Esophagus squamous epithelium (tissue), 5 donors: ENCODE data around the gene RBM33. TPM values are rescaled to one million over a fixed set of nuclear protein-coding genes. Genes with fewer than 3 reads are reported as not detected.

Experiments used
- DNase-seq: peaks from one replicate; lab custom pipeline; 2025; lab: John Stamatoyannopoulos, UW
- H3K27ac ChIP-seq, 4 donors: fragments of 200-600 bp; sonication (generic); one replicate each; pipeline ENCODE4 v1.5.1; 2016 to 2019; ENCODE audit warnings: mild to moderate bottlenecking in 1 of 4
- H3K27me3 ChIP-seq, 4 donors: fragments of 200-600 bp; sonication (generic); 1 replicate in 3 of 4; 2 replicates in 1 of 4; pipeline versions ENCODE4 v1.5.1 to v1.6.0; 2017 to 2021; ENCODE audit warnings: antibody characterized with exemption in 1 of 4
- H3K36me3 ChIP-seq, 3 donors: fragments of 200-600 bp; sonication (generic); one replicate each; pipeline ENCODE4 v1.5.1; 2016 to 2019
- H3K4me1 ChIP-seq, 3 donors: fragments of 200-600 bp; sonication (generic); one replicate each; pipeline ENCODE4 v1.5.1; 2017 to 2019
- H3K4me3 ChIP-seq, 4 donors: fragments of 200-600 bp; sonication (generic); 1 replicate in 3 of 4; 2 replicates in 1 of 4; pipeline ENCODE4 v1.5.1; 2016 to 2019; ENCODE audit warnings: mild to moderate bottlenecking in 2 of 4, moderate library complexity in 1 of 4
- H3K9me3 ChIP-seq, 3 donors: fragments of 200-600 bp; sonication (generic); one replicate each; pipeline ENCODE4 v1.5.1; 2016 to 2019
- CTCF ChIP-seq, 6 experiments: fragments of 450-650 bp in 4 of 6; fragments of 200-600 bp in 2 of 6; sonication (generic) in 2 of 6; IDR thresholded peaks; one replicate each; pipeline ENCODE4 v1.5.1; 2016 to 2019; ENCODE audit warnings: antibody characterized with exemption in 6 of 6, mild to moderate bottlenecking in 4 of 6, moderate library complexity in 4 of 6
- POLR2A ChIP-seq, 4 donors: fragments of 450-650 bp; IDR thresholded peaks; one replicate each; pipeline ENCODE4 v1.6.1; 2017; ENCODE audit warnings: antibody characterized with exemption in 4 of 4, mild to moderate bottlenecking in 4 of 4, moderate library complexity in 3 of 4
- WGBS, 2 donors: methylation state at CpG; one replicate each; pipeline ENCODE4 v1.1.5; 2018; 5-methylcytosine and 5-hydroxymethylcytosine counted together
- intact Hi-C: fragments of 100-400 bp; cut with DNase I; formaldehyde crosslinking; loops from one replicate; pipeline ENCODE4 v1.15.0; 2022
- total RNA-seq, 4 donors: library from RNA; depleted of rRNA; stranded (reverse); fragments of >200 nt; gene quantifications; one replicate each; pipeline ENCODE4 v1.1.0, GENCODE V29; 2016
- donor health status: DM: yes; HTN: yes; CAD: no.

Gene RBM33
- total RNA-seq, 4 donors from 2014 or later = 20.3 to 45.6 (median 26.9) TPM

- Histone ChIP-seq H3K27ac (peak overlapping the region; percentile 89 to 98 (median 94)), H3K4me1 (peaks cover 11 to 37% (median 19%) of the 10 kb centered on the region in 3 donors), H3K36me3 (peaks cover 0 to 44% (median 9%) of the 10 kb centered on the region in 3 donors), H3K9me3 (peaks cover 0 to 20% (median 5%) of the 10 kb centered on the region in 3 donors), H3K27me3 (no peaks in the 10 kb centered on the region), H3K4me3 (peak overlapping the region; percentile 72 to 97 (median 89))
- WGBS, 2 donors = 1% methylated on average over 5 to 21 of the region's 22 CpGs
- intact Hi-C loops = no loop called here
- TF ChIP-seq POLR2A (IDR thresholded peaks at IDR 0.05) = no peak
- TF ChIP-seq CTCF (IDR thresholded peaks at IDR 0.05) = no peak
- DNase-seq = no peak
Observed at GRCh38 chr7:155644971-155645509, 579 bp downstream of the RBM33 start.

GRCh38 chr7:155645662-155646061 is 1.2 kb downstream of the RBM33 start:
- peaks cover 0 to 22% (median 5%) of the 10 kb centered on the region in 3 donors for H3K9me3 ChIP-seq
- DNase-seq = no peak
- H3K27me3 ChIP-seq = no peaks in the 10 kb centered on the region
- no peak for TF ChIP-seq POLR2A (IDR thresholded peaks at IDR 0.05)
- intact Hi-C loops = no loop called here
- H3K4me3 ChIP-seq = peak overlapping the region; percentile 72 to 97 (median 89)
- peaks cover 0 to 39% (median 9%) of the 10 kb centered on the region in 3 donors for H3K36me3 ChIP-seq
- WGBS, 2 donors = 12 to 15% methylated on average over 7 of the region's 7 CpGs
- H3K4me1 ChIP-seq = peaks cover 11 to 37% (median 19%) of the 10 kb centered on the region in 3 donors
- H3K27ac ChIP-seq = peak overlapping the region in 2 of 4 donors; percentile 89 to 98

- peaks cover 0 to 29% (median 9%) of the 10 kb centered on the region in 3 donors for H3K36me3 ChIP-seq
- H3K4me1 ChIP-seq = peaks cover 11 to 46% (median 24%) of the 10 kb centered on the region in 3 donors
- H3K9me3 ChIP-seq = peaks cover 0 to 22% (median 5%) of the 10 kb centered on the region in 3 donors
- intact Hi-C loops = no loop called here
- H3K4me3 ChIP-seq = peak overlapping the region in 1 of 4 donors; percentile 97
- DNase-seq = no peak
- WGBS, 2 donors = 68 to 71% methylated on average over 7 of the region's 7 CpGs
- TF ChIP-seq POLR2A (IDR thresholded peaks at IDR 0.05) = no peak
- no peaks in the 10 kb centered on the region for H3K27me3 ChIP-seq
- no peak overlapping the region for H3K27ac ChIP-seq
Observed at GRCh38 chr7:155646669-155647068, 2.2 kb downstream of the RBM33 start.

GRCh38 chr7:155647302-155647701 is 2.8 kb downstream of the RBM33 start:
- peaks cover 0 to 23% (median 9%) of the 10 kb centered on the region in 3 donors for H3K36me3 ChIP-seq
- H3K27ac ChIP-seq = no peak overlapping the region
- H3K4me1 ChIP-seq = peaks cover 11 to 52% (median 29%) of the 10 kb centered on the region in 3 donors
- 61 to 62% methylated on average over 4 to 5 of the region's 5 CpGs for WGBS, 2 donors
- H3K9me3 ChIP-seq = peaks cover 0 to 22% (median 5%) of the 10 kb centered on the region in 3 donors
- no peak overlapping the region for H3K4me3 ChIP-seq
- DNase-seq = no peak
- H3K27me3 ChIP-seq = no peaks in the 10 kb centered on the region
- intact Hi-C loops = no loop called here
- TF ChIP-seq CTCF (IDR thresholded peaks at IDR 0.05) = no peak
- TF ChIP-seq POLR2A (IDR thresholded peaks at IDR 0.05) = no peak

GRCh38 chr7:155647734-155648133 is 3.3 kb downstream of the RBM33 start:
- H3K4me1 ChIP-seq = peaks cover 11 to 57% (median 30%) of the 10 kb centered on the region in 3 donors
- intact Hi-C loops = no loop called here

More at GRCh38 chr7:155647734-155648133, 3.3 kb downstream of the RBM33 start:
- TF ChIP-seq POLR2A (IDR thresholded peaks at IDR 0.05) (no peak), CTCF (IDR thresholded peaks at IDR 0.05) (no peak)
- no peak for DNase-seq
- no peak overlapping the region for H3K27ac ChIP-seq
- H3K4me3 ChIP-seq = no peak overlapping the region
- H3K36me3 ChIP-seq = peaks cover 0 to 23% (median 9%) of the 10 kb centered on the region in 3 donors
- 94 to 96% methylated on average over 2 of the region's 2 CpGs for WGBS, 2 donors
- H3K9me3 ChIP-seq = peaks cover 0 to 22% (median 5%) of the 10 kb centered on the region in 3 donors
- no peaks in the 10 kb centered on the region for H3K27me3 ChIP-seq
